Loucy (cell line): ENCODE results near the gene CALCR.

Experiments used
- H2AFZ ChIP-seq: fragments of 200-600 bp; sonication (generic); 2 replicates; pipeline ENCODE4 v1.6.0; 2016; ENCODE audit warnings: antibody characterized with exemption, mild to moderate bottlenecking, low read length, moderate library complexity
- H3F3A ChIP-seq: fragments of 200-600 bp; 2 replicates; pipeline ENCODE4 v1.6.0; 2016; ENCODE audit warnings: antibody characterized with exemption, low read depth, mild to moderate bottlenecking
- H3K27me3 ChIP-seq: fragments of 200-600 bp; sonication (generic); 2 replicates; pipeline ENCODE4 v1.6.1; 2014; ENCODE audit warnings: low read length, mild to moderate bottlenecking; ENCODE audit not compliant: insufficient read depth, poor library complexity, severe bottlenecking
- H3K36me3 ChIP-seq: fragments of 200-600 bp; sonication (generic); 2 replicates; pipeline ENCODE4 v1.6.1; 2016; ENCODE audit warnings: low read length; ENCODE audit not compliant: insufficient read depth
- H3K4me1 ChIP-seq: fragments of 200-600 bp; sonication (generic); 2 replicates; pipeline ENCODE4 v1.5.1; 2014; ENCODE audit warnings: low read length, mild to moderate bottlenecking; ENCODE audit not compliant: insufficient read depth, poor library complexity, severe bottlenecking
- H3K4me2 ChIP-seq: fragments of 200-600 bp; sonication (generic); 2 replicates; pipeline ENCODE4 v1.6.0; 2014; ENCODE audit warnings: antibody characterized with exemption, low read length, low read depth, mild to moderate bottlenecking; ENCODE audit not compliant: poor library complexity, severe bottlenecking
- H3K4me3 ChIP-seq: fragments of 200-600 bp; sonication (generic); 2 replicates; pipeline ENCODE4 v1.5.1; 2014; ENCODE audit warnings: low read length, mild to moderate bottlenecking, mixed read lengths; ENCODE audit not compliant: poor library complexity, severe bottlenecking
- H3K79me2 ChIP-seq: fragments of 200-600 bp; sonication (generic); 2 replicates; pipeline ENCODE4 v1.6.1; 2014; ENCODE audit warnings: low read length; ENCODE audit not compliant: insufficient read depth
- H3K9ac ChIP-seq: fragments of 200-600 bp; sonication (generic); 2 replicates; pipeline ENCODE4 v1.6.0; 2014; ENCODE audit warnings: mild to moderate bottlenecking, low read depth, low read length, moderate library complexity; ENCODE audit not compliant: poor library complexity, severe bottlenecking
- H3K9me2 ChIP-seq: fragments of 200-600 bp; sonication (generic); replicated peaks from 2 replicates; pipeline ENCODE4 v1.6.1; 2016; ENCODE audit warnings: low read depth, low read length, mixed read lengths
- H3K9me3 ChIP-seq: fragments of 200-600 bp; sonication (generic); 2 replicates; pipeline ENCODE4 v1.6.1; 2014; ENCODE audit warnings: mild to moderate bottlenecking, antibody characterized with exemption, low read length, low read depth; ENCODE audit not compliant: insufficient read depth
- H4K20me1 ChIP-seq: fragments of 200-600 bp; sonication (generic); 2 replicates; pipeline ENCODE4 v1.6.0; 2014; ENCODE audit warnings: antibody characterized with exemption, low read length, mild to moderate bottlenecking; ENCODE audit not compliant: insufficient read depth, poor library complexity, severe bottlenecking
- EZH2phosphoT487 ChIP-seq: fragments of 200-600 bp; IDR thresholded peaks from 2 replicates; pipeline ENCODE4 v1.6.1; 2018; ENCODE audit warnings: antibody characterized with exemption, mild to moderate bottlenecking, moderate library complexity, borderline replicate concordance
- TF ChIP-seq, protein P1 (sequence below): fragments of 200-600 bp; sonication (generic); conservative IDR thresholded peaks from 2 replicates; pipeline ENCODE4 v1.5.1; 2014; ENCODE audit warnings: mild to moderate bottlenecking, antibody characterized with exemption, low read length

CALCR gene

DNA sequence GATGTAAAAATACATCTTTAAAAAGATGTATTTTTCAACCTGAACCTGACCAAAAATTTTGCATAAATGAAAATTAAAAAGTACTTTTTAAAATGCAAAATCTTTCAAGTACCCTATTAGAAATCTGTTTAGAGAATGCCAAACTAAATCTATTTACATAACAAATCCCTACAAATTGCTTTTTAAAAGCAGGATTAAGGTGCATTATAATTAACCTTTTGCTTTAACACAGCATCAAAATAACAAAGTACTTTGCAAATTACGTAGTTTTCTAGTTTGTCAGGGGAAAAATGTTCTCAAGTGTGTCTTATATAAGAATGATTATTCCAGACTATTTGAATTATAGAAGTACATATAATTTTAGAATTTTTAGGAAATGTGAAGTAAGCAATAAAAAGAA is 181.5 kb downstream of the CALCR start:
- Histone ChIP-seq H3K4me3 (no peak overlapping the region), H3K4me1 (no peaks in the 10 kb centered on the region), H3K4me2 (no peak overlapping the region), H3K36me3 (no peaks in the 10 kb centered on the region), H3K79me2 (no peaks in the 10 kb centered on the region), H3F3A (no peaks in the 10 kb centered on the region), H3K27me3 (peaks cover 8% of the 10 kb centered on the region), H4K20me1 (no peaks in the 10 kb centered on the region), H2AFZ (no peak overlapping the region), H3K9ac (no peak overlapping the region), H3K9me3 (no peaks in the 10 kb centered on the region), H3K9me2 (no peaks in the 10 kb centered on the region)
- TF ChIP-seq, protein P1, sequence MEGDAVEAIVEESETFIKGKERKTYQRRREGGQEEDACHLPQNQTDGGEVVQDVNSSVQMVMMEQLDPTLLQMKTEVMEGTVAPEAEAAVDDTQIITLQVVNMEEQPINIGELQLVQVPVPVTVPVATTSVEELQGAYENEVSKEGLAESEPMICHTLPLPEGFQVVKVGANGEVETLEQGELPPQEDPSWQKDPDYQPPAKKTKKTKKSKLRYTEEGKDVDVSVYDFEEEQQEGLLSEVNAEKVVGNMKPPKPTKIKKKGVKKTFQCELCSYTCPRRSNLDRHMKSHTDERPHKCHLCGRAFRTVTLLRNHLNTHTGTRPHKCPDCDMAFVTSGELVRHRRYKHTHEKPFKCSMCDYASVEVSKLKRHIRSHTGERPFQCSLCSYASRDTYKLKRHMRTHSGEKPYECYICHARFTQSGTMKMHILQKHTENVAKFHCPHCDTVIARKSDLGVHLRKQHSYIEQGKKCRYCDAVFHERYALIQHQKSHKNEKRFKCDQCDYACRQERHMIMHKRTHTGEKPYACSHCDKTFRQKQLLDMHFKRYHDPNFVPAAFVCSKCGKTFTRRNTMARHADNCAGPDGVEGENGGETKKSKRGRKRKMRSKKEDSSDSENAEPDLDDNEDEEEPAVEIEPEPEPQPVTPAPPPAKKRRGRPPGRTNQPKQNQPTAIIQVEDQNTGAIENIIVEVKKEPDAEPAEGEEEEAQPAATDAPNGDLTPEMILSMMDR: no peak

DNA sequence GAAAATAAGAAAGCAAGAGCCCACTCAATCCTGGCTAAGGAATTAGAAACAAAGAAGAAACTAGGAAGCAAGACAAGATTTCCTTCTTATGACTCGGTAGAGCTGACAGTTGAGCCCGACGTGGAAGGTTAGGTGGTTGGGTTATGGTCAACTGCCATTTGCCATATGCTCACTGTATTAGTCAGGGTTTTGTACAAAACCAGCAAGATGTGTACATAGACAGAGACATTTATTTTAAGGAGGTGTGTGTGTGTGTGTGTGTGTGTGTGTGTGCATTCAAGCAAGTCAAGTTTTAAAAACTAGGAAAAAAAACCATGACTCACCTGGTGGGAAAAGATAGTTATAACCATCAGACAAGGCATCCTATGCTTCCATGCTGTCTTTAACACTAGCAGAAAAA is 183.9 kb downstream of the CALCR start:
- H3K27me3 ChIP-seq: peaks cover 8% of the 10 kb centered on the region
- H3K9me3 ChIP-seq: no peaks in the 10 kb centered on the region
- no peaks in the 10 kb centered on the region for H3K4me1 ChIP-seq
- H3K4me3 ChIP-seq: no peak overlapping the region
- H3K36me3 ChIP-seq: no peaks in the 10 kb centered on the region
- TF ChIP-seq, protein P1: no peak
- TF ChIP-seq EZH2phosphoT487: no peak
- H3K4me2 ChIP-seq: no peak overlapping the region
- H3F3A ChIP-seq: no peaks in the 10 kb centered on the region
- no peak overlapping the region for H3K9ac ChIP-seq
- H2AFZ ChIP-seq: no peak overlapping the region
- no peaks in the 10 kb centered on the region for H3K79me2 ChIP-seq
- H3K9me2 ChIP-seq: no peaks in the 10 kb centered on the region
- H4K20me1 ChIP-seq: no peaks in the 10 kb centered on the region

DNA sequence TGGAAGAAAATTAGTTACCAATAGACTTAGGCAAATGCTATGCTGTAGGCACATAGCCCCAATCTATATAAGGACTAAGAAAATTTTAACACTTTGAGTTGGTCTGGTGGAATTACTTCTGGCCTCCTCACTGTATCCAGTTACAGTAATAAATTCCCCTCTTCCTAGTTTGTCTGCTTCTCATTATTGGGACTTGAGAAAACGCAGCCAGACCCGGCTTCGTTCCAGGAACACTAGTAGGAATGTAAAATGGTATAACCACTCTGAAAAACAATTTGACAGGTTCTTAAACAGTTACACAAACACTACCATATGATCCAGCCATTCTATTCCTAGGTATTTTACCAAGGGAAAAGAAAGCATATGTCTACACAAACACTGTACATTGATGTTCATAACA is 192.2 kb downstream of the CALCR start:
- no peaks in the 10 kb centered on the region for H3K36me3 ChIP-seq

More for the DNA sequence above, 192.2 kb downstream of the CALCR start:
- Histone ChIP-seq H3K27me3 (peaks cover 8% of the 10 kb centered on the region), H3K9me3 (no peaks in the 10 kb centered on the region), H3K4me1 (peaks cover 8% of the 10 kb centered on the region), H4K20me1 (no peaks in the 10 kb centered on the region), H2AFZ (no peak overlapping the region), H3F3A (no peaks in the 10 kb centered on the region), H3K4me3 (no peak overlapping the region), H3K79me2 (no peaks in the 10 kb centered on the region), H3K4me2 (no peak overlapping the region), H3K9ac (no peak overlapping the region), H3K9me2 (no peaks in the 10 kb centered on the region)
- TF ChIP-seq, protein P1: no peak
- TF ChIP-seq EZH2phosphoT487: no peak
